Activated naive CD8-positive, alpha-beta T cell treated with anti-CD3 and anti-CD28 coated beads, Interleukin-2, amount 50 U/mL, for 16 hours (primary cell): ENCODE data around the gene SYT7.

Source experiments
- DNase-seq: peaks from one replicate; pipeline ENCODE4 v3.0.0-alpha.2; 2020; ENCODE audit warnings: low read depth, low spot score

SYT7 gene

GRCh38 chr11:61536676-61537270, 44.1 kb downstream of the SYT7 start:
- DNase-seq, result no peak

GRCh38 chr11:61535998-61536675, 44.7 kb downstream of the SYT7 start:
- DNase-seq, result no peak

GRCh38 chr11:61534933-61535839, 45.7 kb downstream of the SYT7 start:
- no peak for DNase-seq

- no peak for DNase-seq
Measured at GRCh38 chr11:61534025-61534932, 46.6 kb downstream of the SYT7 start.

GRCh38 chr11:61533401-61533800, 47.5 kb downstream of the SYT7 start:
- DNase-seq, result no peak

GRCh38 chr11:61533039-61533375, 47.9 kb downstream of the SYT7 start:
- DNase-seq, result no peak

- peak; percentile 10 for DNase-seq
Measured at GRCh38 chr11:61532134-61533038, 48.5 kb downstream of the SYT7 start.

- no peak for DNase-seq
Measured at GRCh38 chr11:61531044-61531443, 49.8 kb downstream of the SYT7 start.

GRCh38 chr11:61529537-61530225, 51.2 kb downstream of the SYT7 start:
- no peak for DNase-seq

- no peak for DNase-seq
Measured at GRCh38 chr11:61528114-61528513, 52.8 kb downstream of the SYT7 start.

GRCh38 chr11:61526956-61527731, 53.7 kb downstream of the SYT7 start:
- no peak for DNase-seq

GRCh38 chr11:61526229-61526628, 54.6 kb downstream of the SYT7 start:
- DNase-seq, result no peak

- no peak for DNase-seq
Measured at GRCh38 chr11:61524963-61525587, 55.8 kb downstream of the SYT7 start.

GRCh38 chr11:61524446-61524845, 56.4 kb downstream of the SYT7 start:
- DNase-seq, result no peak

- DNase-seq, result no peak
Measured at GRCh38 chr11:61522881-61523280, 58.0 kb downstream of the SYT7 start.

GRCh38 chr11:61518032-61518795, 62.7 kb downstream of the SYT7 start:
- DNase-seq, result no peak

- peak; percentile 45 for DNase-seq
Measured at GRCh38 chr11:61516675-61517572, 64.0 kb downstream of the SYT7 start.
